ENCODE measurements around the gene BRD2. TPM values are rescaled to one million over a fixed set of nuclear protein-coding genes. Genes with fewer than 3 reads are reported as not detected.
A peak's percentile ranks its signal among the peaks of the same experiment; 100 is the strongest.

BRD2 gene
- total RNA-seq, 1 donor from 2014 or later: 312 TPM

DNA sequence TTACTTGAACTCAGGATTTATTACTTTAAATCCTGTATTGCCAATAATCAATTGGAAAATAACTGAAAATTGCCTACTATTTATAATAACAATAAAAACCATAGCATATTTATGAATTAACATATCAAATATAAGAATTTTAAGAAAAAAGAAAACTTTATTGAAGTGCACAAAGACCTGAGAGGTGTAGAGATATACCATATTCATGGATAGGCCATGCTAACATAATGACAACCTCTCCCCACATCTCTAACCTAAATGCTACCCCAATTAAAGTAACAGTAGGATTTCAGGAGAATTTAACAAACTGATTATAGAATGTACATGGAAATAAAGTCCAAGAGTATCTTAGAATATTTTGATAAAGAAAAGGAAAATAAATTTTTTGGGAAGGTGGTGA, 22.4 kb upstream of the BRD2 start:
- DNase-seq (ENCODE audit: low read depth, low spot score): no peak
- Mint-ChIP-seq H3K36me3 (ENCODE audit: low read depth) (no peaks in the 10 kb centered on the region), H3K4me3 (no peak overlapping the region), H3K9me3 (no peaks in the 10 kb centered on the region), H3K27ac (ENCODE audit: unreplicated experiment) (no peak overlapping the region), H3K4me1 (peaks cover 3% of the 10 kb centered on the region), H3K27me3 (ENCODE audit: low read depth) (peaks cover 34% of the 10 kb centered on the region)
- TF ChIP-seq, protein P1, sequence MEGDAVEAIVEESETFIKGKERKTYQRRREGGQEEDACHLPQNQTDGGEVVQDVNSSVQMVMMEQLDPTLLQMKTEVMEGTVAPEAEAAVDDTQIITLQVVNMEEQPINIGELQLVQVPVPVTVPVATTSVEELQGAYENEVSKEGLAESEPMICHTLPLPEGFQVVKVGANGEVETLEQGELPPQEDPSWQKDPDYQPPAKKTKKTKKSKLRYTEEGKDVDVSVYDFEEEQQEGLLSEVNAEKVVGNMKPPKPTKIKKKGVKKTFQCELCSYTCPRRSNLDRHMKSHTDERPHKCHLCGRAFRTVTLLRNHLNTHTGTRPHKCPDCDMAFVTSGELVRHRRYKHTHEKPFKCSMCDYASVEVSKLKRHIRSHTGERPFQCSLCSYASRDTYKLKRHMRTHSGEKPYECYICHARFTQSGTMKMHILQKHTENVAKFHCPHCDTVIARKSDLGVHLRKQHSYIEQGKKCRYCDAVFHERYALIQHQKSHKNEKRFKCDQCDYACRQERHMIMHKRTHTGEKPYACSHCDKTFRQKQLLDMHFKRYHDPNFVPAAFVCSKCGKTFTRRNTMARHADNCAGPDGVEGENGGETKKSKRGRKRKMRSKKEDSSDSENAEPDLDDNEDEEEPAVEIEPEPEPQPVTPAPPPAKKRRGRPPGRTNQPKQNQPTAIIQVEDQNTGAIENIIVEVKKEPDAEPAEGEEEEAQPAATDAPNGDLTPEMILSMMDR (conservative IDR thresholded peaks at IDR 0.05): no peak

DNA sequence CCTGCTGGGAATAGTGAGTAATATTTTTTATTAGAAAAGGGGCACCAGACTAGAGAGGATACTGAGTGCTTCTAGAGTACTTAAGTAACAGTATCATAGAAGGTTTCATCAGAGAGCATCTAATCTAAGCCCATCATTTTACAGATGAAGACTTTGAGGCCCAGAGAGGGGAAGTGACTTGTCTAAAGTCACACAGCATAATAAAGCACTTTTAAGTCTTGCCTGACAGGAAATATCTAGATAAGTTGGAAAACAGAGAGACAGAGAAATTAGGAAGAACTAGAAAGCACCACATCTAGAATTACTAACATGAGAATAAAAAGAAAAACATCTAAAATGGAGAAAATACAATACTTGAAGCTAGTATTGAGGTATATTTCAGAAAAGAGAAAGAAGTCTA, 21.5 kb upstream of the BRD2 start:
- H3K36me3 Mint-ChIP-seq (ENCODE audit: low read depth): no peaks in the 10 kb centered on the region
- H3K27ac Mint-ChIP-seq (ENCODE audit: unreplicated experiment): no peak overlapping the region
- H3K4me3 Mint-ChIP-seq: no peak overlapping the region
- peaks cover 30% of the 10 kb centered on the region for H3K27me3 Mint-ChIP-seq (ENCODE audit: low read depth)
- no peaks in the 10 kb centered on the region for H3K9me3 Mint-ChIP-seq
- H3K4me1 Mint-ChIP-seq: no peaks in the 10 kb centered on the region
- TF ChIP-seq, protein P1 (conservative IDR thresholded peaks at IDR 0.05): no peak
- no peak for DNase-seq (ENCODE audit: low read depth, low spot score)

DNA sequence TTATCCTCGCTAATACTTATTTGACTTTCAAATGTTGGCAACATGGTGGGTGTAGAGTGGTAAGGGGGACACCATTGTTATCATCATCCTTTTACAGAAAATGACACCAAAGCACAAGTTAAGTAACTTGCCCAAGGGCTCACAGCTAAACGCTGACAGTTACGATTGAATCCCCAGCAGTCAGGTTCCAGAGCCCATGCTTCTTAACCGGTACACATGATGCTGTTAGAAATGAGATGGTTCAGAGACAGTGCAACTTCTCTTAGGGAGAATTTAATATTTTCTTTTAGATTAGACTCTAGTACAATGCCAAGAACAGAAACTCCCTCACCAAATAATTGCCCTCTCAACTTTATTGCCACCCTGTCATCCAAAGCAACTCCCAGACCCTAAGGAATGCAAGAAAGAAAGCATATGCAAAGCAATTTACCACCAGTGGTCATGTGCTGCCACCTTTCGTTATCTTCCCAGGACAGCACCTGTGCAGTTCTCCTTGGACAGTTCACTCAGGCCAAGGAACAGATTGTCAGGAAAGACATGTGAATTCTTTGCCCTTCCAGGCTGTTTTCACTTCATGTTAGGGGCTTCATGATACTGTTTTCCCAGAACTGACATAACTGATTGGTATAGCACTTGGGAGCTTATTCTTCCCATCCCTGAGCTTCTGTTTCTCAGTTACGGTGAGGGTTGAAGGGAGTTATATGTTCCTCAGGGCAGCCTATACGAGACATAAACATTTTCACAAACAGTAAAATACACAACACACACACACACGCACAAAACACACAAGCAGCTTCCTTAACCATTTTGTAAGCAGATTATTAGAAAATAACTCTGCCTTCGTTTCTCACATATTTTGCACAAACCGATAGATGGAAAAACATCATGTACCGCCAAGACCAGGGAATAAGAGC, 20.6 kb upstream of the BRD2 start:
- H3K4me1 Mint-ChIP-seq: peaks cover under 1% of the 10 kb centered on the region
- TF ChIP-seq, protein P1 (conservative IDR thresholded peaks at IDR 0.05): peak; percentile 67
- H3K4me3 Mint-ChIP-seq: no peak overlapping the region
- H3K27ac Mint-ChIP-seq (ENCODE audit: unreplicated experiment): no peak overlapping the region
- DNase-seq (ENCODE audit: low read depth, low spot score): no peak
- peaks cover 25% of the 10 kb centered on the region for H3K27me3 Mint-ChIP-seq (ENCODE audit: low read depth)
- H3K36me3 Mint-ChIP-seq (ENCODE audit: low read depth): no peaks in the 10 kb centered on the region
- H3K9me3 Mint-ChIP-seq: no peaks in the 10 kb centered on the region

DNA sequence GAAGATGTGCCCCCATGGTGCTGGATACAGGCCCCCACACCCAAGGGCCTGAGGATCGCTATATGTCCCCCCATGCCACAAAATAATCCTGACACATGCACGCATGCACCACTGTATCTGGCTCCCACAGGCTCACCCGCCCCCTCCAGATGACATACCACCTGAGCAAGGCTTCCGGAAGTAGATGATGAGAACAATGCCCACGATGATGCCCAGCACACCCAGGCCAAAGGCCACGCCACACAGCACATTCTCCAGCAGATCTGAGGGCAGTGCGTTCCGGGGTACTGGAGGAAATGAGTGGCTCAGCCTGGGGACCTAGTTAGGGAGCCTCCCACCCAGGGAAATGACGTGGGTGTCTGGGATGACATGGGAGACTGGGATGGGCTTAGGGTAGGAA, 19.3 kb upstream of the BRD2 start:
- peaks cover 20% of the 10 kb centered on the region for H3K27me3 Mint-ChIP-seq (ENCODE audit: low read depth)
- H3K4me3 Mint-ChIP-seq: no peak overlapping the region

DNA sequence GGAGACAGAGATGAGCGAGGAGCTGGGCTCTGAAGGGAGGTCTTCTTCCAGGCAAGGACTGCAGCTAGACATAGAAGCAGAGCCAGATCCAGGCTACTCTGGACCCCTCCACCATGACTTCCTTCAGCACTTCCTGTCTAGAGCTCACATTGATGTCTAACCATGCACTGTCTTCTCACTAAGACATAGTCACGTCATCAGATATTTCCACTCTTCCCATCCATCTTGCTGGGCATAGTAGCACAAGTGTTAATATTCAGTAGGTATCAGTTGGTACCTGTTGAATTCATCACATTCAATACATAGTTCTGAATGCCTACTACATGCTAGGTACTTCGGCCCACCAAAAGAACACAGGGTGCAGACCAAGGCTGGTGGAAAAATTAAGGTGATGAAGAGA, 18.4 kb upstream of the BRD2 start:
- H3K27me3 Mint-ChIP-seq (ENCODE audit: low read depth): peaks cover 18% of the 10 kb centered on the region
- TF ChIP-seq, protein P1 (conservative IDR thresholded peaks at IDR 0.05): no peak
- DNase-seq (ENCODE audit: low read depth, low spot score): no peak
- H3K4me1 Mint-ChIP-seq: peaks cover 8% of the 10 kb centered on the region
- no peak overlapping the region for H3K4me3 Mint-ChIP-seq
- no peaks in the 10 kb centered on the region for H3K36me3 Mint-ChIP-seq (ENCODE audit: low read depth)
- H3K27ac Mint-ChIP-seq (ENCODE audit: unreplicated experiment): no peak overlapping the region
- H3K9me3 Mint-ChIP-seq: no peaks in the 10 kb centered on the region

More for the DNA sequence above, 19.3 kb upstream of the BRD2 start:
- Mint-ChIP-seq H3K9me3 (no peaks in the 10 kb centered on the region), H3K4me1 (peaks cover 8% of the 10 kb centered on the region), H3K27ac (ENCODE audit: unreplicated experiment) (no peak overlapping the region), H3K36me3 (ENCODE audit: low read depth) (no peaks in the 10 kb centered on the region)
- TF ChIP-seq, protein P1 (conservative IDR thresholded peaks at IDR 0.05): no peak
- no peak for DNase-seq (ENCODE audit: low read depth, low spot score)
